HG03571 (cell line): ENCODE results near the gene ADSS1.

Experiments
- ATAC-seq: cut with Tn5 transposase; IDR thresholded peaks from one replicate; pipeline ENCODE4 v1.9.1; 2021; ENCODE audit not compliant: unreplicated experiment

The ADSS1 gene

GRCh38 chr14:104781271-104782077, 57.4 kb downstream of the ADSS1 start:
- ATAC-seq = no peak

- ATAC-seq = no peak
Observed at GRCh38 chr14:104782086-104782807, 58.2 kb downstream of the ADSS1 start.

- ATAC-seq = no peak
Observed at GRCh38 chr14:104782808-104783139, 58.7 kb downstream of the ADSS1 start.

- ATAC-seq = no peak
Observed at GRCh38 chr14:104783484-104784217, 59.6 kb downstream of the ADSS1 start.

- ATAC-seq = no peak
Observed at GRCh38 chr14:104784218-104784568, 60.2 kb downstream of the ADSS1 start.

- ATAC-seq = no peak
Observed at GRCh38 chr14:104784846-104785707, 61.0 kb downstream of the ADSS1 start.

- no peak for ATAC-seq
Observed at GRCh38 chr14:104785708-104786080, 61.7 kb downstream of the ADSS1 start.

- no peak for ATAC-seq
Observed at GRCh38 chr14:104786091-104786586, 62.1 kb downstream of the ADSS1 start.

GRCh38 chr14:104786726-104787675, 63.0 kb downstream of the ADSS1 start:
- ATAC-seq = no peak

- ATAC-seq = no peak
Observed at GRCh38 chr14:104787736-104788135, 63.7 kb downstream of the ADSS1 start.

- ATAC-seq = no peak
Observed at GRCh38 chr14:104788161-104788818, 64.3 kb downstream of the ADSS1 start.

GRCh38 chr14:104788873-104789663, 65.0 kb downstream of the ADSS1 start:
- no peak for ATAC-seq

- ATAC-seq = no peak
Observed at GRCh38 chr14:104789752-104790743, 66.0 kb downstream of the ADSS1 start.

GRCh38 chr14:104791425-104791824, 67.4 kb downstream of the ADSS1 start:
- no peak for ATAC-seq

GRCh38 chr14:104792101-104792884, 68.3 kb downstream of the ADSS1 start:
- ATAC-seq = no peak

GRCh38 chr14:104792945-104793702, 69.1 kb downstream of the ADSS1 start:
- no peak for ATAC-seq
